K562 (cell line): Measurements from ENCODE around the gene ASCC1. TPM values are rescaled to one million over a fixed set of nuclear protein-coding genes. Genes with fewer than 3 reads are reported as not detected.

Source experiments
- DIDO1 ChIP-seq: fragments of 450-650 bp; IDR thresholded peaks from 2 replicates; pipeline ENCODE4 v1.6.1; 2016; ENCODE audit warnings: low read depth, missing biosample characterization, missing genetic modification characterization
- FOS ChIP-seq: IDR thresholded peaks from 3 replicates; pipeline ENCODE4 v1.6.1; 2011; ENCODE audit not compliant: insufficient read length; ENCODE audit errors: extremely low read depth
- NR4A1 ChIP-seq, 2 experiments: fragments of 250-450 bp in 1 of 2; fragments of 450-650 bp in 1 of 2; sonication (Bioruptor Pico) in 1 of 2; IDR thresholded peaks; 2 replicates each; pipeline versions ENCODE4 v1.4.0 to v1.6.1; 2016 to 2020; ENCODE audit warnings: mild to moderate bottlenecking in 2 of 2, missing compliant biosample characterization in 1 of 2, missing genetic modification characterization in 1 of 2, moderate library complexity in 1 of 2
- SP2 ChIP-seq: IDR thresholded peaks from 2 replicates; pipeline ENCODE4 v1.6.1; 2011; ENCODE audit warnings: mild to moderate bottlenecking, low read depth, low read length, moderate library complexity; ENCODE audit not compliant: poor library complexity, severe bottlenecking; ENCODE audit errors: extremely low read depth
- ZEB2 ChIP-seq: fragments of 450-650 bp; IDR thresholded peaks from 2 replicates; pipeline ENCODE4 v1.6.1; 2016
- polyA plus RNA-seq, 8 experiments: library from polyadenylated mRNA; depleted of rRNA in 4 of 8; stranded (reverse) in 5 of 8; unstranded in 3 of 8; fragments of >200 nt; fragmentation: Nextera tagmentation in 2 of 8; fragmentation: Illumina TruSeq in 1 of 8; extraction: Ambion mirVana in 2 of 8; extraction: Trizol in 1 of 8; gene quantifications; 2 replicates each; pipeline versions ENCODE4 v1.2.1 to v1.2.3, GENCODE V29; 2011 to 2014; ENCODE audit warnings: inconsistent platforms in 1 of 8, missing spikeins in 1 of 8
- total RNA-seq, 7 experiments: library from RNA; depleted of rRNA in 6 of 7; stranded (reverse); fragments of >200 nt in 6 of 7; fragmentation: Illumina TruSeq in 2 of 7; extraction: Trizol in 2 of 7; gene quantifications; 2 replicates each; pipeline versions ENCODE4 v1.2.1 to v1.2.3, GENCODE V29; 2011 to 2021; ENCODE audit warnings: low replicate concordance in 1 of 7
- TF ChIP-seq, protein P1 (sequence below): sonication (generic); formaldehyde crosslinking; IDR thresholded peaks from 2 replicates; pipeline ENCODE4 v1.8.1; 2023; ENCODE audit warnings: mild to moderate bottlenecking, missing genetic modification reagents, moderate library complexity
- TF ChIP-seq, protein P2 (sequence below), 3 experiments: fragments of 200-800 bp in 1 of 3; fragments of 250-450 bp in 1 of 3; fragments of 450-650 bp in 1 of 3; sonication (Bioruptor Pico) in 1 of 3; sonication (Bioruptor generic) in 1 of 3; formaldehyde crosslinking in 1 of 3; IDR thresholded peaks; 2 replicates each; pipeline versions ENCODE4 v1.6.1 to v1.8.0; 2016 to 2022; ENCODE audit warnings: mild to moderate bottlenecking in 2 of 3, missing genetic modification characterization in 2 of 3, missing compliant biosample characterization in 1 of 3, moderate library complexity in 1 of 3
- TF ChIP-seq, protein P3 (sequence below): fragments of 450-650 bp; IDR thresholded peaks from 2 replicates; pipeline ENCODE4 v1.6.1; 2016; ENCODE audit warnings: low read depth

ASCC1 gene
- total and polyA plus RNA-seq, 9 of the 15 experiments (the other 6 are each of a cell fraction or from before 2014, with no cell fraction given): 31.7 to 73.3 (median 52.8) TPM

DNA sequence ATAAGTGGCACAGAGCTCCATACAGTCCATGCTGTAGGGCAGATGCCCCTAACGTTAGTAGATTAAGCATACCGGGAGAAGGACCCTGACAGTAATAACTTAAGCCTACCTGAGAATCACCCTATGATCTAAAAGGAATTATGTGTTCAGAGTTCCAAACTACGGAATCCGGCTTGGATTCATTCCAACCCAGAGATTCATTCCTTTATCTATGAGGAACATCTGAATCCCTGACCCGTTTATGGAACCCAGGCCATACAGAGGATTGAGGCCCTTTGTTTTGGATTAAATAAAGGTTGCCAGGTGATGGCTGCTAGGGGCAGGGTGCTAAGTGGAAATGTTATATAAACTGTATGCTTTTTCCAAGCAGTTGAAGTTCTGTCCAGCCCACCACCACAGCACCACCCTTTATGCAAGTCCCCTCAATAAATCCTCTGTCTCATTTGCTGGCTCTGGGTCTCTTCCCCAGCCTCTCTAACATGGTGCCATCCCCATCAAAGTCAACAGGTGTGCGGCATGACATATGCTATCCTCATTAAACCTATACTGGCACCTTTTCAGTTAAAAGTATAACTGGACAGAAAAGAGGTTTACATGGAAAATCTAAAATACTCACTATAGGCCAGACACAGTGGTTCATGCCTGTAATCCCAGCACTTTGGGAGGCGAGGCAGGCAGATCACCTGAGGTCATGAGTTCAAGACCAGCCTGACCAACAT is 9.4 kb downstream of the ASCC1 start (continued):
- TF ChIP-seq DIDO1 (no peak), FOS (no peak), NR4A1 (CRISPR knock-in tag; IDR thresholded peaks at IDR 0.05) (no peak), NR4A1 (tag; IDR thresholded peaks at IDR 0.05) (no peak), ZEB2 (no peak), SP2 (no peak)
- TF ChIP-seq, protein P1, sequence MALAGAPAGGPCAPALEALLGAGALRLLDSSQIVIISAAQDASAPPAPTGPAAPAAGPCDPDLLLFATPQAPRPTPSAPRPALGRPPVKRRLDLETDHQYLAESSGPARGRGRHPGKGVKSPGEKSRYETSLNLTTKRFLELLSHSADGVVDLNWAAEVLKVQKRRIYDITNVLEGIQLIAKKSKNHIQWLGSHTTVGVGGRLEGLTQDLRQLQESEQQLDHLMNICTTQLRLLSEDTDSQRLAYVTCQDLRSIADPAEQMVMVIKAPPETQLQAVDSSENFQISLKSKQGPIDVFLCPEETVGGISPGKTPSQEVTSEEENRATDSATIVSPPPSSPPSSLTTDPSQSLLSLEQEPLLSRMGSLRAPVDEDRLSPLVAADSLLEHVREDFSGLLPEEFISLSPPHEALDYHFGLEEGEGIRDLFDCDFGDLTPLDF: no peak
- TF ChIP-seq, protein P2, sequence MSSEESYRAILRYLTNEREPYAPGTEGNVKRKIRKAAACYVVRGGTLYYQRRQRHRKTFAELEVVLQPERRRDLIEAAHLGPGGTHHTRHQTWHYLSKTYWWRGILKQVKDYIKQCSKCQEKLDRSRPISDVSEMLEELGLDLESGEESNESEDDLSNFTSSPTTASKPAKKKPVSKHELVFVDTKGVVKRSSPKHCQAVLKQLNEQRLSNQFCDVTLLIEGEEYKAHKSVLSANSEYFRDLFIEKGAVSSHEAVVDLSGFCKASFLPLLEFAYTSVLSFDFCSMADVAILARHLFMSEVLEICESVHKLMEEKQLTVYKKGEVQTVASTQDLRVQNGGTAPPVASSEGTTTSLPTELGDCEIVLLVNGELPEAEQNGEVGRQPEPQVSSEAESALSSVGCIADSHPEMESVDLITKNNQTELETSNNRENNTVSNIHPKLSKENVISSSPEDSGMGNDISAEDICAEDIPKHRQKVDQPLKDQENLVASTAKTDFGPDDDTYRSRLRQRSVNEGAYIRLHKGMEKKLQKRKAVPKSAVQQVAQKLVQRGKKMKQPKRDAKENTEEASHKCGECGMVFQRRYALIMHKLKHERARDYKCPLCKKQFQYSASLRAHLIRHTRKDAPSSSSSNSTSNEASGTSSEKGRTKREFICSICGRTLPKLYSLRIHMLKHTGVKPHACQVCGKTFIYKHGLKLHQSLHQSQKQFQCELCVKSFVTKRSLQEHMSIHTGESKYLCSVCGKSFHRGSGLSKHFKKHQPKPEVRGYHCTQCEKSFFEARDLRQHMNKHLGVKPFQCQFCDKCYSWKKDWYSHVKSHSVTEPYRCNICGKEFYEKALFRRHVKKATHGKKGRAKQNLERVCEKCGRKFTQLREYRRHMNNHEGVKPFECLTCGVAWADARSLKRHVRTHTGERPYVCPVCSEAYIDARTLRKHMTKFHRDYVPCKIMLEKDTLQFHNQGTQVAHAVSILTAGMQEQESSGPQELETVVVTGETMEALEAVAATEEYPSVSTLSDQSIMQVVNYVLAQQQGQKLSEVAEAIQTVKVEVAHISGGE (CRISPR knock-in tag; IDR thresholded peaks at IDR 0.05): no peak
- TF ChIP-seq, protein P3, sequence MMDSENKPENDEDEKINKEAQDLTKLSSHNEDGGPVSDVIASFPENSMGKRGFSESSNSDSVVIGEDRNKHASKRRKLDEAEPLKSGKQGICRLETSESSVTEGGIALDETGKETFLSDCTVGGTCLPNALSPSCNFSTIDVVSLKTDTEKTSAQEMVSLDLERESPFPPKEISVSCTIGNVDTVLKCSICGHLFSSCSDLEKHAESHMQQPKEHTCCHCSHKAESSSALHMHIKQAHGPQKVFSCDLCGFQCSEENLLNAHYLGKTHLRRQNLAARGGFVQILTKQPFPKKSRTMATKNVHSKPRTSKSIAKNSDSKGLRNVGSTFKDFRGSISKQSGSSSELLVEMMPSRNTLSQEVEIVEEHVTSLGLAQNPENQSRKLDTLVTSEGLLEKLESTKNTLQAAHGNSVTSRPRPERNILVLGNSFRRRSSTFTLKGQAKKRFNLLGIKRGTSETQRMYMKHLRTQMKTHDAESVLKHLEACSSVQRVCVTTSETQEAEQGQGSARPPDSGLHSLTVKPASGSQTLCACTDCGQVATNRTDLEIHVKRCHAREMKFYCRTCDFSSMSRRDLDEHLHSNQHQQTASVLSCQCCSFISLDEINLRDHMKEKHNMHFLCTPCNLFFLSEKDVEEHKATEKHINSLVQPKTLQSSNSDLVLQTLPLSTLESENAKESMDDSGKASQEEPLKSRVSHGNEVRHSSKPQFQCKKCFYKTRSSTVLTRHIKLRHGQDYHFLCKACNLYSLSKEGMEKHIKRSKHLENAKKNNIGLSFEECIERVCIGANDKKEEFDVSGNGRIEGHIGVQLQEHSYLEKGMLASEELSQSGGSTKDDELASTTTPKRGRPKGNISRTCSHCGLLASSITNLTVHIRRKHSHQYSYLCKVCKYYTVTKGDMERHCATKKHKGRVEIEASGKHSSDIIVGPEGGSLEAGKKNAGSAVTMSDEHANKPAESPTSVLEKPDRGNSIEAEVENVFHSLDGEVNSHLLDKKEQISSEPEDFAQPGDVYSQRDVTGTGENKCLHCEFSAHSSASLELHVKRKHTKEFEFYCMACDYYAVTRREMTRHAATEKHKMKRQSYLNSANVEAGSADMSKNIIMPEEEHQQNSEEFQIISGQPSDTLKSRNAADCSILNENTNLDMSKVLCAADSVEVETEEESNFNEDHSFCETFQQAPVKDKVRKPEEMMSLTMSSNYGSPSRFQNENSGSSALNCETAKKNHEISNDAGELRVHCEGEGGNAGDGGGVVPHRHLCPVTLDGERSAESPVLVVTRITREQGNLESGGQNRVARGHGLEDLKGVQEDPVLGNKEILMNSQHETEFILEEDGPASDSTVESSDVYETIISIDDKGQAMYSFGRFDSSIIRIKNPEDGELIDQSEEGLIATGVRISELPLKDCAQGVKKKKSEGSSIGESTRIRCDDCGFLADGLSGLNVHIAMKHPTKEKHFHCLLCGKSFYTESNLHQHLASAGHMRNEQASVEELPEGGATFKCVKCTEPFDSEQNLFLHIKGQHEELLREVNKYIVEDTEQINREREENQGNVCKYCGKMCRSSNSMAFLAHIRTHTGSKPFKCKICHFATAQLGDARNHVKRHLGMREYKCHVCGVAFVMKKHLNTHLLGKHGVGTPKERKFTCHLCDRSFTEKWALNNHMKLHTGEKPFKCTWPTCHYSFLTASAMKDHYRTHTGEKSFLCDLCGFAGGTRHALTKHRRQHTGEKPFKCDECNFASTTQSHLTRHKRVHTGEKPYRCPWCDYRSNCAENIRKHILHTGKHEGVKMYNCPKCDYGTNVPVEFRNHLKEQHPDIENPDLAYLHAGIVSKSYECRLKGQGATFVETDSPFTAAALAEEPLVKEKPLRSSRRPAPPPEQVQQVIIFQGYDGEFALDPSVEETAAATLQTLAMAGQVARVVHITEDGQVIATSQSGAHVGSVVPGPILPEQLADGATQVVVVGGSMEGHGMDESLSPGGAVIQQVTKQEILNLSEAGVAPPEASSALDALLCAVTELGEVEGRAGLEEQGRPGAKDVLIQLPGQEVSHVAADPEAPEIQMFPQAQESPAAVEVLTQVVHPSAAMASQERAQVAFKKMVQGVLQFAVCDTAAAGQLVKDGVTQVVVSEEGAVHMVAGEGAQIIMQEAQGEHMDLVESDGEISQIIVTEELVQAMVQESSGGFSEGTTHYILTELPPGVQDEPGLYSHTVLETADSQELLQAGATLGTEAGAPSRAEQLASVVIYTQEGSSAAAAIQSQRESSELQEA: no peak
